GM19043 (cell line): Measurements from ENCODE around the gene DCAKD.
"Not testable (repeated sequence)": the region's sequence is repeated elsewhere in the genome, so short reads cannot be mapped to it uniquely, and the experiment has no call there.

Source experiments
- ATAC-seq: cut with Tn5 transposase; IDR thresholded peaks from one replicate; pipeline ENCODE4 v1.9.1; 2021; ENCODE audit warnings: low read depth; ENCODE audit not compliant: unreplicated experiment

Gene DCAKD

GRCh38 chr17:45070001-45070400 lies 18.6 kb upstream of the DCAKD start:
- ATAC-seq = no peak

GRCh38 chr17:45067637-45068036 lies 16.2 kb upstream of the DCAKD start:
- no peak for ATAC-seq

DNA sequence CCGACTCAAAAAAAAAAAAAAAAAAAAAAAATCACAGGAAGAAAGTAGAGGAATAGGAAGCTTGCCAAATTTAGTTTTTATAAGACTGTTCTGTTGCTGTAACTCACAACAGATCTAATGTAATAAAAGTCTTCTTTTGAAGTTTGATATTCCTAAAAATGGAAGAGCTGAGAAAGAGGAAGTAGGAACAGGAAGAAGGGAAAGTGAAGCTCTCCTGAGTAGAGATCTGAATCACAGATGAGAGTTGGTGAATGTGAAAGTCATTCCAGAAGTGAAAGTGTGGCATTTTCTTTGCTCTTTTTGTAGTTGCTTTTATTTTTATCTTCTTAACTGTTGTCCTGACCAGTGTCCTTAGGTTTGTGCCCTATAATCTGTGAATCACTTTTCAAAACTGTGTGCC lies 11.8 kb upstream of the DCAKD start:
- no peak for ATAC-seq

GRCh38 chr17:45061606-45062205 lies 10.3 kb upstream of the DCAKD start:
- no peak for ATAC-seq

GRCh38 chr17:45060797-45061605 lies 9.6 kb upstream of the DCAKD start, which contains the start of gene NMT1:
TSS of gene NMT1 (plus strand) at chr17:45061317. CDS start at chr17:45061330, 13 bp downstream.
- ATAC-seq = peak; percentile 79

DNA sequence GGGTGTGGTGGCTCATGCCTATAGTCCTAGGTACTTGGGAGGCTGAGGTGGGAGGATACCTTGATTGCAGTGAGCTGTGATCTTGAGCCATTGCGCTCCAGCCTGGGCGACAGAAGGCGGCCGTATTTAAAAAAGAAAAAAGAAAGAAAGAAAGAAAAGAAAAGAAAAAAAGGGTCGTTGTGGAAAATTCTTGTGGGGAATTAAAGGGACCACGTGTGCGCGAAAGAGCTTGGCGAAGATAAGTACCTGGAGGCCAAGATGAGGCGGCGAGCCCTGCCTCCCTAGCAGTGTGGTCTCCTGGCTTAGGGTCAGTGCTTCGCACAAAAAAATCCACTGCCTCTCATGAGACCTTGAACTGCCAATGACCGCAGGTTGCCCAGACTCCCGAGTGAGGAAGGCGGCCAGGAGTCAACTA lies 9.0 kb upstream of the DCAKD start:
- no peak for ATAC-seq

DNA sequence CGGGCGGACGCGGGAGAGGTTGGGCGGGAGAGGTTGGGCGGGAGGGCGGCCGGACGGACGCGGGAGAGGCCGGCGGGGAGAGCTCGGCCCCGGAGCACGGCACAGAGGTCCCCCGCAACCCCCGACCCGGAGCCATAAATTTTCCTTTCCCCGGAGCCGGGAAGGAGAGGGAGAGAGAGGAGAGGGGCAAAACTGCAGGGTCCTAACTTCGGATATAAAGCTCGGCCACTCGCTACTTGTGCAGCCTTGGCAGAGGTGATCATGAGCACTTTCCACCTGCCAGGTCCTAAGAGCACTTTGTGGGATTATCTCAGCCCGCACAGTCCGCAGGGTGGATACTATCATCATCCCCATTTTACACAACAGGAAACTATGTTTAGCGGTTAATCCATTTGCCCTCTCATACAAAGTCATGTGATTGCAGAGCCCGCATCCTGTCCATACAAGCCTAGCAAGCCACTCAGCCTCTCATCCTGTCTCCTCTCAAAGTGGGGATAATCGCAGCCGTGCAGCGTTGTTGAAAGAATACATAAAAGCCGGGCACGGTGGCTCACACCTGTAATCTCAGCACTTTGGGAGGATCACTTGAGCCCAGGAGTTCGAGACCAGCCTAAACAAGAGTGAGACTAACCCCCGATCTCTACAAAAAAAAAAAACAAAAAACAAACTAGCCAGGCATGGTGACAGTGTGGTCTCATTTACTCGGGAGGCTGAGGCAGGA lies 780 bp upstream of the DCAKD start:
- ATAC-seq = no peak

DNA sequence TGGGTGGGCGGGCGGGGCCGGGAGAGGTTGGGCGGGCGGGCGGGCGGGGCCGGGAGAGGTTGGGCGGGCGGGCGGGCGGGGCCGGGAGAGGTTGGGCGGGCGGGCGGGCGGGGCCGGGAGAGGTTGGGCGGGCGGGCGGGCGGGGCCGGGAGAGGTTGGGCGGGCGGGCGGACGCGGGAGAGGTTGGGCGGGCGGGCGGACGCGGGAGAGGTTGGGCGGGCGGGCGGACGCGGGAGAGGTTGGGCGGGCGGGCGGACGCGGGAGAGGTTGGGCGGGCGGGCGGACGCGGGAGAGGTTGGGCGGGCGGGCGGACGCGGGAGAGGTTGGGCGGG lies 254 bp upstream of the DCAKD start:
- not testable (repeated sequence) for ATAC-seq

- ATAC-seq = no peak
Observed at GRCh38 chr17:45050481-45051059, 862 bp downstream of the DCAKD start.

DNA sequence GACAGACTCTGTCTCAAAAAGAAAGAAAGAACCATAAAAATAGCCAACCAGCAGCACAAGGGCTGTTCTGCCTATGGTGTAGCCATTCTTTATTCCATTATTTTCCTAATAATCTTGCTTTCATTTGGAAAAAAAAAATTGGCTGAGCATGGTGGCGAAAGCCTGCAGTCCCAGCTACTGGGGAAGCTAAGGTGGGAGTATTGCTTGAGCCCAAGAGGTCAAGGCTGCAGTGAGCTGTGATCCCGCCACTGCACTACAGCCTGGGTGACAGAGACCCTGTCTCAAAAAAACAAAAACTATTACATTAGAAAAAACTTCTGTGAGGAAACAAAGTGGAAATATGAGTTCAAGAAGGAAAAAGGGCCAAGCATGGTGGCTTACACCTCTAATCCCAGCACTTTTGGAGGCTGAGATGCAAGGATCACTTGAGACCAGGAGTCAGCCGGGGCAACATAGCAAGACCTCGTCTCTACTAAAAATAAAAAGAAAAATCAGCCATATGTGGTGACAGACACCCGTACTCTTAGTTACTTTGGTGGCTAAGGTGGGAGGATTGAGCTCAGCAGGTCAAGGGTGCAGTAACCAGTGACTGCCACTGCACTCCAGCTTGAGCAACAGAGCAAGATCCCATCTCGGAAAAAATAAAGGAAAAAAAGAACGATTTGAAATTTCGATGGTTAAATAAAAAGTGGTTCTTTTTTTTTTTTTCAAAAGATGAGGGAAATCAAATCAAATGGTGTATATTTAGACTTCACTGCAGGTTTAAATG lies 2.5 kb downstream of the DCAKD start:
- ATAC-seq = no peak

DNA sequence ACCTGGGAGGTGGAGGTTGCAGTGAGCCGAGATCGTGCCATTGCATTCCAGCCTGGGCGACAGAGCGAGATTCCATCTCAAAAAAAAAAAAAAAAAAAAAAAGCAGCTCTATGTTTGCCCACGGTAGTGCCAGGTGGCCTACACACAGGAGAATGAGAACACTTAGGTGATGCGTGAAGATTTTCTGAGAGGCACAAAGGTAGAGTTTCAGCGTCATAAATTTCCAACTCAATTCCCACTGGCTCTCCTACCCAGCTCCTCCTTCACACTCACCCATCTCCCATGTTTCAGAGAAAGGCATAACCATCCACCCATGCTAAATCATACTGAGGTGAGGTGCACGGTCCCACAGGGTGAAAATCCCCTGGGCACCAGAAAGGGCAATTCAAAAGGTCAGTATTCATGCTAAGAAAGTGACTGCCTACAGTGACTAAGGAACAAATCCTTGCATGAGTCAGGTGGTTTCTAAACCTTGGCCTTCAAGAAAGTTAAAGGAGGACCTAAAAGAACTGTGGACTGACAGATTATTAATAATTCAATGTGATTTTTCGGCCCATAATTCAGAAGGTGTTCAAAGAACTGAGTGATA lies 4.8 kb downstream of the DCAKD start:
- ATAC-seq = no peak

DNA sequence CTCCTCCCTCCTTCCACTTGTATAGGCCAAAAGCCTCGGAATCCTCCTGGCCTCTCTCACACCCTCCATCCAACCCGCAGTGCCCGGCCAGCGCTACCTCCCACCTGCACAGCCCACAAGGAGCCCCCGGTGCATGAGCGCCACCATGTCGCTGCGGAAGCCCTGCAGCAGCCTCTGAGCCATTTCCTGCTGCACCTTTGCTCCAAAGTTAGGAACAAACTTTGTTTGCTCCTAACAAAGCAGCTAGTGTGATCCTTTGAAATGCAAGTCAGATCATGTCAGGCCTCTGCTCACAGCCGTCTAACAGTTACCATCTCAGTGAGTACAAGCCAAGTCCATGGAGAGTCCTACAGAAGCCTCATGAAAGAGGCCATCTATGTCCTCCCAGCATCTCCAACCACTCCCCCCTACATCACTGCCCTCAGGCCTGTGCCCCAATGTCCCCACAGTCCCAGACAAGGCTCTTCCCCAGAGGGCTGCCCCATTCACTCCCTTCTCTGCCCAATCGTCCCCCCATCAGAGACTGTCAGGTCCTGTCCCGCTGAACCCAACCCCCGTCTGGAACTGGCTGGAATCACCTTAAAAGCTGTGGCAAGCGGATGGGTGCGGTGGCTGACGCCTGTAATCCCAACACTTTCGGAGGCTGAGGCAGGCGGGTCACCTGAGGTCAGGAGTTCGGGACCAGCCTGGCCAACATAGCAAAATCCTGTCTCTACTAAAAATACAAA lies 7.5 kb downstream of the DCAKD start:
- no peak for ATAC-seq

DNA sequence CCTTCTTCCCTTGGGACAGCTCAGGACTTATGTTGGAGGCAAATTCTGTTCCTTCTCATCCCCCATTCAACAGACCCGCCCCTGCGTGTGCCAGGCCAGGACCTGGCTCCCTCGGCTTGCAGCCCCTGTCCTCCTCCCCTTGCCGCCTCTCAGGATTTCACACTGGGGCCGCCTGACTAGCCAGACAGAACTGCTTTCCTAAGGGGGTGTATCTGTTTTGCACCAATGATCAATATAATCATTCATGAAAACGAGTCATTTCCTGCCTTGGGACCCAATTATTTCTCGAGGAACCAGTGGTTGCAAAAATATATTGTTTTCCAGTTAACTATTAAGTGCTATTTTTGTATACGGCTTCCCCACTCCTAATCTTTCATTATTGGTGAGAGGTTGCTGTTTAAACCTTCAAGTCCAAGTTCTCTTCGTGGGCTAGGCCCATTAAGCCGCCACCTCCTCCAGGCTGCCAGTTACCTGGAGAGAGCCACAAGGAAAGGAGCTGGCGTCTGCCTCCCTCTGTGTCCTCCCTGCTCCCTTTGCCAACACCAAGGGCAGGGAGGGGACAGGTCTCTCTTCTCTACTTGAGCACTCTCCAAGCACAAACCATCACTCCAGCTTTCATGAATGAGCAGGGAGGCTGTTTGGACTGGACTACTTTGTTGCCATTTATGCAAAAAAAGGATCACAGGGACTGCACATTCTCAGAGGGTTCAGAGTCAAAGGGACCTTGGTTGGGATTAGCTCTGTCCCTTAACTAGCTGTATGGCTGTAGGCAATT lies 8.9 kb downstream of the DCAKD start:
- ATAC-seq = no peak

DNA sequence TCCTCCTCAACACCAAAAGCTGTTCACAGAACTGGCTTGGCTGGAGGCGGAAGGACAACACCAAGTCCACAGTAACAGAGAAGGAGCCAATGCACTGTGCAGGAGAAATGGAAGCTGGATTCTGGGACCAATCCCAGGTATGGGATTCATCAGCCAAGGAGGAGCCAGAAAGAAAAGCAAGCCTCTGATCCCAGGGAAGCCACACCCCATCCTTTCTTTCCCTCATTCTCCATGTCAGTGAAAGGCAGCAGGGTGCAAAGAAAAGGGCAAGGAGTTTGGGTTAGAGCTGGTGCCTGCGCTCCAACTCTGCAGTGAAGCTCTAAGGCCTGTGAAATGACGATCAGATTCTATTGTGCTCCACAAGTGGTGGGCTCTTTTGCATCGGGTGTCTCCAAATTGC lies 11.0 kb downstream of the DCAKD start:
- no peak for ATAC-seq

DNA sequence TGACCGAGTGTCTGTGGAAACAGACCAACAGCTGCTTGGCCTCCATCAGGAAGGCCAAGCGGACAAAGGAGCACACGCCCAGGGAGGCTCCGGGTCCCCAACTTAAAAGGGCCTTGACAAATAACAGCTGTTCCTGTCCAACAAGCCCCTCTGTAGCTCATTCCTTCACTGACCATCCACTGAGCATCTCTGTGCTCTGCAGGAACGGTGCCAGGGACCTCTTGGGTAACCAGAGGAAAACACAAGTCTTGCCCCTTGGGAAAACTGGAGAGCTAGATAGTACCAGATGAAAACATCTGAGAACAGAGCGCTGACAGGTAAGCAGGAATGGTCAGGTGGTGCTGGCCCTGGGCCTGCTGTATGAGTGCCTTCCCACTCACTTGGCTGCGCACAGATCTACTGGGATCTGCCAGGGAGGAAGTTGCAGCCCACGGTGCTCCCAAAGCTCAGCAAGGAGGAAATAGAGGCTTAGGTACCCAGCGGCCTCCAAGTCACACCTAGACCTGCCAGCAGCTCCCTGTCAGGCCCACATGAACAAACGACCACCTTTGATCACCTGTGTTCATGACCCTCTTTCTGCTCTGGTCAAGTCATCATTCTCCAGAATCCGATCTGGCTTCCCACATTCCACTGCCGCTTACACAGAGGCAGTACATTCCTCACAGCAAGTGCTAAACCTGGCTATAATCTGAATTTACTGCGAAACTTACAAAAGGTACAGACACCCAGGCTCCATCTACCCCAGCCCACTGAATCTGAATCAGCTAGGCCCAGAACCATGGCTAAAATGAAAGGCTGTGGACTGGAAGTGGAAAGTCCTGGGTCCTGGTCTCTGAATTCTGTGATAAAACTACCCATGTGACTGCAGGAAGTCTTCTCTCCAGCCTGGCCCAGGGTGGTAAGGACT lies 12.5 kb downstream of the DCAKD start:
- ATAC-seq = no peak

DNA sequence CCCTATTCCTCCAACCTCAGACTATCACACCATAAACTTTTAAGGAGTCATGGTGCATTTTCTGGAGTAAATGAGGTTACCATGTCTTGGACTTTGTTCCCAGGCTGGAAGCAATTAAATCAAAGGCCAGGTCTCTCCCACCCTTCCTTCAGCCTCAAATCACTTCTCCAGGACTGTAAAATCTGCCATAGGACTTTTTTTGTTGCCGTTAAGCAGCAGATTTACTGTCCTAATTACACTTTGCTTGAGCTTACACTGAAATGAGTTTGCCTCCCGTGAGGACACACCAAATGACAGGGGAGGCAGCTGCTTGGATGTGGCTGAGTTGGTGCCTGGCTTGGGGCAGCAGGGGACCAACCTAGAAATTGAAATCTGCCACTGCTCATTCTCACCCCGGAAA lies 14.7 kb downstream of the DCAKD start:
- ATAC-seq = no peak

DNA sequence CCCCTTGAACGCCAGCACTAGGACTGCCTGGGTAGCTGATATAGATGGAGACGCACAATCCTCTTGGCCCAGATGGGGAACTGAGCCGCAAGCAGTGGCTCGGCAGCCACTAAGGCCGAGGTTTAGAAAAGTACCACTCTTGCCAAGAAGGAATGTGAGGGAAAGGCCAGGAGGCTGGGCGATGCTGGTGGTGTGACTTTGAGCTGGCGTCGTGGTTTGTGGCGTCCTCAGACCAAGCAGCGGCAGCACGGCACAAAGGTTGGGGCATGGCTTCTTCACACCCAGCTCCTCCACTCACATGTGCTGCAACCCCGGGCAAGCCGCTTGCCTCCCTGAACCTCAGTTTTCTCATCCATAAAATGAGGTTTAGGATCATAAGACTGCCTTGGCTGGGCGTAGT lies 15.6 kb downstream of the DCAKD start:
- no peak for ATAC-seq

- ATAC-seq = no peak
Observed at GRCh38 chr17:45034599-45034998, 16.8 kb downstream of the DCAKD start.
